GM12875 (cell line): Measurements from ENCODE around the gene FSTL5.

Experiments used
- H3K4me3 ChIP-seq: one replicate; pipeline ENCODE4 v1.5.1; 2011; ENCODE audit warnings: low read depth, low read length, control low read depth
- CTCF ChIP-seq: IDR thresholded peaks from 2 replicates; pipeline ENCODE4 v1.5.1; 2011; ENCODE audit warnings: low read depth, mild to moderate bottlenecking, control low read depth, inconsistent platforms, low read length, moderate library complexity, borderline replicate concordance; ENCODE audit not compliant: insufficient read depth

FSTL5 gene

GRCh38 chr4:162102713-162103112 is 61.1 kb downstream of the FSTL5 start:
- no peak for TF ChIP-seq CTCF
- no peak overlapping the region for H3K4me3 ChIP-seq

GRCh38 chr4:162101337-162101736 is 62.5 kb downstream of the FSTL5 start:
- H3K4me3 ChIP-seq: no peak overlapping the region
- no peak for TF ChIP-seq CTCF

GRCh38 chr4:162075726-162076125 is 88.1 kb downstream of the FSTL5 start:
- no peak for TF ChIP-seq CTCF
- H3K4me3 ChIP-seq: no peak overlapping the region

GRCh38 chr4:162061214-162061613 is 102.6 kb downstream of the FSTL5 start:
- TF ChIP-seq CTCF: no peak
- H3K4me3 ChIP-seq: no peak overlapping the region

GRCh38 chr4:162059656-162060055 is 104.1 kb downstream of the FSTL5 start:
- no peak for TF ChIP-seq CTCF
- no peak overlapping the region for H3K4me3 ChIP-seq

- H3K4me3 ChIP-seq: no peak overlapping the region
- no peak for TF ChIP-seq CTCF
These were observed 106.8 kb downstream of the FSTL5 start for GRCh38 chr4:162056990-162057389.

- TF ChIP-seq CTCF: no peak
- no peak overlapping the region for H3K4me3 ChIP-seq
These were observed 117.7 kb downstream of the FSTL5 start for GRCh38 chr4:162046135-162046534.
